Osteocyte (in vitro differentiated cells): ENCODE results near the gene TMC8. TPM values are rescaled to one million over a fixed set of nuclear protein-coding genes. Genes with fewer than 3 reads are reported as not detected.

Experiments
- DNase-seq: peaks from one replicate; pipeline ENCODE4 v3.0.0; 2021; ENCODE audit warnings: mixed read lengths; ENCODE audit not compliant: unreplicated experiment; ENCODE audit errors: extremely low spot score
- H3K27ac Mint-ChIP-seq: one replicate; pipeline ENCODE4 v1.8.0; 2021; ENCODE audit warnings: mild to moderate bottlenecking, mixed read lengths; ENCODE audit not compliant: unreplicated experiment
- H3K27me3 Mint-ChIP-seq: one replicate; pipeline ENCODE4 v1.8.0; 2021; ENCODE audit warnings: mixed read lengths; ENCODE audit not compliant: unreplicated experiment
- H3K36me3 Mint-ChIP-seq: one replicate; pipeline ENCODE4 v1.8.0; 2021; ENCODE audit warnings: mixed read lengths; ENCODE audit not compliant: unreplicated experiment
- H3K4me1 Mint-ChIP-seq: one replicate; pipeline ENCODE4 v1.8.0; 2021; ENCODE audit warnings: mixed read lengths; ENCODE audit not compliant: unreplicated experiment
- H3K4me3 Mint-ChIP-seq: one replicate; pipeline ENCODE4 v1.8.0; 2021; ENCODE audit warnings: mild to moderate bottlenecking, moderate library complexity, mixed read lengths; ENCODE audit not compliant: unreplicated experiment
- H3K9me3 Mint-ChIP-seq: one replicate; pipeline ENCODE4 v1.8.0; 2021; ENCODE audit warnings: mixed read lengths; ENCODE audit not compliant: unreplicated experiment
- total RNA-seq: library from RNA; stranded (reverse); gene quantifications from 2 replicates; pipeline ENCODE4 v1.2.1, GENCODE V29; 2021
- TF ChIP-seq, protein P1 (sequence below): fragments of 200-600 bp; sonication (generic); IDR thresholded peaks from 2 replicates; pipeline ENCODE4 v1.5.0; 2021; ENCODE audit warnings: antibody characterized with exemption, mild to moderate bottlenecking, moderate library complexity

TMC8 gene
- total RNA-seq, 1 donor from 2014 or later, result 0.40 TPM

DNA sequence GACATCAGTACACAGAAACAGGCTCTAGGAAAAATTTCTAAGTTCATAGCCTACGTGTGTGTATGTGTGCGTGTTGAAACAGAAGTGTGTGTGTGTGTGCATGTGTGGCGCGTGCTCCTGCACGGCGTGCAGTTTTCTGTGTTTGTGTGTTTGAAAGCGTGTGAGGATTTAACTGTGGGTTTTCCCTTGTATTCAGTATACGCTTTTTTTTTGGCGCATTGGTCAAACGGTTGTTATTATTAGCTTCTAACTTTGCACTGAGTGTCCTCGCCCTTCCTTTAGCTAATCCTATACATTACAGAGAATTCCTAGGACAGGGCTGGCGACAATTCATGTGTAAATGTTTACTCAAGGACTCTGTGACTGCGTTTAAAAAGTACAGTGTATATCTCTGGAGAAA is 25.0 kb upstream of the TMC8 start:
- Mint-ChIP-seq H3K36me3 (peaks cover 19% of the 10 kb centered on the region), H3K9me3 (peaks cover 5% of the 10 kb centered on the region), H3K27me3 (no peaks in the 10 kb centered on the region), H3K4me3 (no peak overlapping the region), H3K4me1 (peaks cover 6% of the 10 kb centered on the region), H3K27ac (no peak overlapping the region)
- TF ChIP-seq, protein P1, sequence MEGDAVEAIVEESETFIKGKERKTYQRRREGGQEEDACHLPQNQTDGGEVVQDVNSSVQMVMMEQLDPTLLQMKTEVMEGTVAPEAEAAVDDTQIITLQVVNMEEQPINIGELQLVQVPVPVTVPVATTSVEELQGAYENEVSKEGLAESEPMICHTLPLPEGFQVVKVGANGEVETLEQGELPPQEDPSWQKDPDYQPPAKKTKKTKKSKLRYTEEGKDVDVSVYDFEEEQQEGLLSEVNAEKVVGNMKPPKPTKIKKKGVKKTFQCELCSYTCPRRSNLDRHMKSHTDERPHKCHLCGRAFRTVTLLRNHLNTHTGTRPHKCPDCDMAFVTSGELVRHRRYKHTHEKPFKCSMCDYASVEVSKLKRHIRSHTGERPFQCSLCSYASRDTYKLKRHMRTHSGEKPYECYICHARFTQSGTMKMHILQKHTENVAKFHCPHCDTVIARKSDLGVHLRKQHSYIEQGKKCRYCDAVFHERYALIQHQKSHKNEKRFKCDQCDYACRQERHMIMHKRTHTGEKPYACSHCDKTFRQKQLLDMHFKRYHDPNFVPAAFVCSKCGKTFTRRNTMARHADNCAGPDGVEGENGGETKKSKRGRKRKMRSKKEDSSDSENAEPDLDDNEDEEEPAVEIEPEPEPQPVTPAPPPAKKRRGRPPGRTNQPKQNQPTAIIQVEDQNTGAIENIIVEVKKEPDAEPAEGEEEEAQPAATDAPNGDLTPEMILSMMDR, result no peak
- no peak for DNase-seq

DNA sequence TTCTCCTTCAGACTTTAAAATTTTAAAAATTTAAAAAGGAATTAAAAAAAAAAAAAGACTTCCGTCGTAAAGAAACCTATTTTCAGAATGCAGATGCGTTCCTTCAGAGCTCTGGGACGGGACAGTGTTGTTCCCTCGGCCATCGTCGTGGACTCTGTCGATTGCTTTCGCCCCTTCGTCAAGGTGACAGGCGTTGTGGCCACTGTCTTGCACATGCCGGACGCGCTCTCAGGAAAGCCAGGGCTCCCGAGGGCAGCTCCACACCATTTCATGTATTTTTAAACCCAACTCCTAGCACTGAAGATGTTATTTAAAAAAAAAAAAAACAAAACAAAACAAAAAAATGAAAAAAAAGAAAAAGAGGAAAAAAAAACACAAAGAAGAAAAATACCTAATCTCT is 24.4 kb upstream of the TMC8 start:
- TF ChIP-seq, protein P1, result no peak
- Mint-ChIP-seq H3K4me3 (no peak overlapping the region), H3K4me1 (peaks cover 8% of the 10 kb centered on the region), H3K36me3 (peaks cover 15% of the 10 kb centered on the region), H3K27ac (no peak overlapping the region), H3K9me3 (peaks cover 2% of the 10 kb centered on the region), H3K27me3 (no peaks in the 10 kb centered on the region)
- DNase-seq, result no peak

DNA sequence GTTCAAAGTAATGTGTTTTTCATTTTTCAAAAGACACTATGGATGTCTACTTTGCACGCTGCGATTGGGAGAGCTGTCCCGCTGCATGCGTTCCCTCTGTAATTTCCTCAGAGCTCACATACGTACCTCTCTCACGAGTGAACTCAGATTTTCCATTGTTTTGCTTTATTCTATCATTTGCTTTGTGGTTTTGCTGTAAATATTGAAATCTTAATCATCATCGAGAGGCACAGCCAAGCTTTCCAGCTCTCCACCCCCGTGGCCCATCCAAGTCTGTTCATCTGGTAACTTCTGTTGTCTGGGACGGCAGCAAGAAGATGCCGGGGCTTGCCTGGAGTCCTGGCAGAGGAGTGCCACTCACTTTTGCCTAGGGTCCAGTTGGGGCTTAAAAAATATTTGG is 23.1 kb upstream of the TMC8 start:
- peaks cover 8% of the 10 kb centered on the region for H3K36me3 Mint-ChIP-seq
- no peaks in the 10 kb centered on the region for H3K9me3 Mint-ChIP-seq
- H3K4me3 Mint-ChIP-seq, result no peak overlapping the region
- no peak for DNase-seq
- peaks cover 9% of the 10 kb centered on the region for H3K4me1 Mint-ChIP-seq
- no peaks in the 10 kb centered on the region for H3K27me3 Mint-ChIP-seq
- H3K27ac Mint-ChIP-seq, result no peak overlapping the region
- TF ChIP-seq, protein P1, result no peak

DNA sequence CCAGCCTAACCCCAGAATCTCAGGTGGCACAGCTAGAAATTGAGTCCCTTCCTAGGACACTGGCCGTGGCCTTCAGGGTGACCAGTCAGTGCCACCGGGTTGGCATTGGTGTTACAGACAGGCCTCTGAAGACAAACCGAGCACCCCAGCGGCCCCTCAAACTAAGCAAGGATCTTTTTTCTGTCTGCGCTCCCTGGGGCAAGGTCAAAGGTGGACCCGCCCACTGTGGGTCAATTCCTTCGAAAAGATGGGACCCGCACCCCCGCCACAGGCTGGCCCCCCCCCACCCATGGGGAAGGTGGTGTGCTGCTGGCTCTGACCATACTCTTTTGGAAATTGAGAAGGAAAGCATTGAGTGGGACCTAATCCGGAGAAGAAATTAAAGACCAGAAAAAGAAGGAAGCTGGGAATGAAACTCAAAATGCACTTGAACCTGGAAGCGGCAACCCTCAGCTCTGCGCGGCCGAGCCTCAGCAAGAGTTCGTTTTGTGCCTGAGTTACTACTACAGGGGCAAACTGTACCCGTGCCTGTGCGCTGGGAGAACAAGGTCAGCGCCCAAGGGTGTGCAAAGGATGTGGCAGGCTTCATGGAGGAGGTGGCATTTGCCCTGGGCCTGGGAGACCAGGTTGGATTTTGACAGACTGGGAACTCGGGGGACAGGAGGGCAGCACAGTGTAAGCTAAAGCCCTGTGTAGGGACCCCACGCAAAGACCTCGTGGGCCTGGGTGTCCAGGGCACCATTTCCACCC is 22.4 kb upstream of the TMC8 start:
- peaks cover 12% of the 10 kb centered on the region for H3K4me1 Mint-ChIP-seq

More for the DNA sequence above, 22.4 kb upstream of the TMC8 start:
- Mint-ChIP-seq H3K4me3 (no peak overlapping the region), H3K9me3 (no peaks in the 10 kb centered on the region), H3K27ac (no peak overlapping the region), H3K36me3 (peaks cover 8% of the 10 kb centered on the region), H3K27me3 (no peaks in the 10 kb centered on the region)
- DNase-seq, result no peak
- TF ChIP-seq, protein P1, result no peak
